ENCODE measurements around the gene SETBP1. TPM values are rescaled to one million over a fixed set of nuclear protein-coding genes. Genes with fewer than 3 reads are reported as not detected.

Gene SETBP1
- total and polyA plus RNA-seq, 2 of the 4 experiments (the other 2 are of a cell fraction): 0.19 to 0.36 TPM

- TF ChIP-seq MAZ (IDR thresholded peaks at IDR 0.05; ENCODE audit: borderline replicate concordance, low read depth, low read length): no peak
These were observed 635 bp downstream of the SETBP1 start (continued) for GRCh38 chr18:44681076-44681970.

- H4K5ac ChIP-seq (ENCODE audit: low read depth, low read length): no peak overlapping the region
- H4K20me1 ChIP-seq (ENCODE audit: insufficient read depth, low read length): no peaks in the 10 kb centered on the region
- H3K4me2 ChIP-seq (ENCODE audit: low read depth, low read length): peak overlapping the region; percentile 35; the same call in 1 of the 2 replicates
- H3K4me3 ChIP-seq (ENCODE audit: insufficient read depth, low read depth, low read length): no peak overlapping the region
- in situ Hi-C loops (cut with MboI; ENCODE audit: low sequenced_read_pairs): no loop called here
- dilution Hi-C loops (cut with HindIII; ENCODE audit: low sequenced_read_pairs, unreplicated experiment): no loop called here
- no peak overlapping the region for H4K8ac ChIP-seq (ENCODE audit: low read depth in 2 of 2, low read length in 2 of 2)
- no peak overlapping the region for H2BK15ac ChIP-seq (ENCODE audit: low read depth, low read length)
- no peaks in the 10 kb centered on the region for H3K79me1 ChIP-seq (ENCODE audit: low read depth in 1 of 2, low read length in 2 of 2)
- ChIA-PET CTCF (no interaction called here), POLR2A (ENCODE audit: unreplicated experiment) (no interaction called here)
- H3K14ac ChIP-seq (replicated peaks; ENCODE audit: low read depth, low read length): no peak overlapping the region
- no peak overlapping the region for H2BK5ac ChIP-seq (ENCODE audit: low read depth, low read length, poor library complexity, severe bottlenecking)
- no peak overlapping the region; the same call in 1 of the 2 replicates for H3K18ac ChIP-seq (ENCODE audit: low read depth, low read length)
- H2AFZ ChIP-seq (replicated peaks; ENCODE audit: low read length, poor library complexity): no peak overlapping the region
- H3K23ac ChIP-seq (ENCODE audit: low read depth, low read length): no peak overlapping the region
- intact Hi-C loops (cut with micrococcal nuclease): no loop called here
- DNase-seq (no peak), ATAC-seq (ENCODE audit: low read depth) (no peak)
- no peaks in the 10 kb centered on the region for H3K9me3 ChIP-seq (ENCODE audit: control insufficient read depth, insufficient read depth, low read length)
- no peak overlapping the region for H3K9ac ChIP-seq (ENCODE audit: low read depth, low read length)
- H2BK120ac ChIP-seq (ENCODE audit: low read depth, low read length): no peak overlapping the region
- BruUV-seq (replicated peaks): no TSS peak
- no peak overlapping the region for H2AK5ac ChIP-seq (ENCODE audit: low read depth, low read length)
- H2AK9ac ChIP-seq (replicated peaks; ENCODE audit: low read depth, low read length, poor library complexity): no peak overlapping the region
- no peak overlapping the region for H3K4ac ChIP-seq (ENCODE audit: low read depth, low read length)
- no peak overlapping the region for H4K91ac ChIP-seq (ENCODE audit: insufficient read depth, low read depth, low read length)
- no peak overlapping the region for H2BK20ac ChIP-seq (ENCODE audit: low read depth, low read length)
- no peak overlapping the region for H3K27ac ChIP-seq (ENCODE audit: insufficient read depth, low read length)
- no CpG with 5 or more reads among the region's 12 CpGs for WGBS, 2 experiments (ENCODE audit: extremely low coverage in 2 of 2, insufficient read length in 1 of 2)
- H3K36me3 ChIP-seq (ENCODE audit: control insufficient read depth, insufficient read depth, low read length): no peaks in the 10 kb centered on the region
- no peaks in the 10 kb centered on the region for H3K9me1 ChIP-seq (ENCODE audit: insufficient read depth, low read length)
- H3K4me1 ChIP-seq (ENCODE audit: control insufficient read depth, insufficient read depth, low read length): peaks cover 3% of the 10 kb centered on the region; the same call in 1 of the 2 replicates
- H3K27me3 ChIP-seq (ENCODE audit: control insufficient read depth, insufficient read depth, low read length): peaks cover 21% of the 10 kb centered on the region
- H3K56ac ChIP-seq (ENCODE audit: extremely low read depth, insufficient read depth, low read length): no peak overlapping the region
- TF ChIP-seq POLR2A (IDR thresholded peaks at IDR 0.05; ENCODE audit: low read depth, low read length) (no peak), USF2 (IDR thresholded peaks at IDR 0.05; ENCODE audit: low read depth, low read length) (no peak), MAFK (IDR thresholded peaks at IDR 0.05; ENCODE audit: low read depth, low read length) (no peak), CHD1 (IDR thresholded peaks at IDR 0.05; ENCODE audit: low read depth, low read length) (no peak), RCOR1 (IDR thresholded peaks at IDR 0.05; ENCODE audit: insufficient replicate concordance, low read length) (no peak), RAD21 (IDR thresholded peaks at IDR 0.05; ENCODE audit: low read length) (no peak), SMC3 (IDR thresholded peaks at IDR 0.05; ENCODE audit: low read depth, low read length) (no peak), ELK1 (IDR thresholded peaks at IDR 0.05; ENCODE audit: borderline replicate concordance, low read depth, low read length) (no peak), FOS (IDR thresholded peaks at IDR 0.05; ENCODE audit: low read depth, low read length) (no peak), MXI1 (IDR thresholded peaks at IDR 0.05; ENCODE audit: borderline replicate concordance, low read depth, low read length) (no peak), NFE2L2 (IDR thresholded peaks at IDR 0.05; ENCODE audit: low read depth, low read length) (no peak), CEBPB (IDR thresholded peaks at IDR 0.05; ENCODE audit: low read depth, low read length) (no peak), MAZ (IDR thresholded peaks at IDR 0.05; ENCODE audit: borderline replicate concordance, low read depth, low read length) (no peak)
These were observed 1.6 kb downstream of the SETBP1 start for GRCh38 chr18:44682201-44682870.

Data from IMR-90 (cell line).